GM11168 (cell line): Measurements from ENCODE around the gene ERVK3-1.
"Not testable (repeated sequence)": the region's sequence is repeated elsewhere in the genome, so short reads cannot be mapped to it uniquely, and the experiment has no call there.

Experiments
- in situ Hi-C: fragments of 300-500 bp; cut with MboI; formaldehyde crosslinking; loops from one replicate; pipeline ENCODE4 v1.12.0; 2022; ENCODE audit warnings: low sequenced_read_pairs; ENCODE audit not compliant: unreplicated experiment

Gene ERVK3-1

DNA sequence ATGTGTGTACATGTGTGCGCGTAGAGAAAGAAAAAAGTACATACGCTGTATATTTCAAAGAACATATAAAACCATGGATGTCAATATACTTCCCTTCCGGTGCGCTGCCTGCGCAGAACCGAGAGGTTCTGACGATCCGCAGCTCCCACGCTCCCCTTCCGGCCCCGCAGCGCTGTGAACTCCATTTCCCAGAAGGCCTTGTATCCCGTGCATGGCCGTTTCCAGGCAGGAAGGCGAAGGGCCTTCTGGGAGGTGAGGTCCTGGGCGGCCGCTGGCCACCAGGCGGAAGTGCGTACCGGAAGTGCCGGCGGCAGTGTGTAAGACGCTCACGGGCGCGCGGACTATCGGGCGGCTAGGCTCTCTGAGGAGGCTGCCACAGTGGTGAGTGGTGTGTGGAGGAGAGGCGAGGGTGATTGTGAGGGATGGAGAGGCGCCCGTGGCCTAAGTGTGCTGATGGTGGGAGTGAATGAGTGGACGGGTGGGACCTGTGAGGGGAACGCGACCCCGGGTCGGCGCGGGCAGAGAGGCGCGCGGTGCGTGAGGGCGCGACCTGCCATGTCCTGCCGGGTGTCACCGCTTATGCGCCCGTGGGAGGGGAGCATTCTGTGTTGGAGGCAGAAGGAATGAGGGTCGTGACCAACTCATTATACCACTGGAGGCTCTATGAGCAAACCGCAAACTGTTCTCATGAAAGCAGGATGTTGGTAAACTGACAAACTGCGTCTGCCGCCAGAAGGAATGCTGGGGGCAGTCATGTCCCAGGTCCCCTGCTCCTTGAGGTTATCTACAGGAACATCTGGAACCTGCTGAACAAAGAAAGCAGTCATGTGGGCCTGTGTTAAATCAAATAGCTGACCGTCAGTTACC, at the start of gene ERVK3-1:
TSS of gene ERVK3-1 (plus strand) at position 313 of the 867 bp plus-strand sequence. CDS start 6,792 bp downstream, outside the sequence.
- in situ Hi-C loops, result no loop called here

DNA sequence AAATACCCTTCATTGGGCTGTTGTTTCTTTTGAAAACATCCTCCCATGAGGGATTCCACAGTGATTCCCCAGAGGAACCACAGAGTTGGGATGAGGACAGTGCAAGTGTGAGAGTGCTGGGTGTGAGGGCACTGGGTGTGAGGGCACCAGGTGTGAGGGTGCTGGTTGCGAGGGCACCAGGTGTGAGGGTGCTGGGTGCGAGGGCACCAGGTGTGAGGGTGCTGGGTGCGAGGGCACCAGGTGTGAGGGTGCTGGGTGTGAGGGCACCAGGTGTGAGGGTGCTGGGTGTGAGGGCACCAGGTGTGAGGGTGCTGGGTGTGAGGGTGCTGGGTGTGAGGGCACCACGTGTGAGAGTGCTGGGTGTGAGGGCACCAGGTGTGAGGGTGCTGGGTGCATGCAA, 46.9 kb upstream of the ERVK3-1 start:
- in situ Hi-C loops, result not testable (repeated sequence)

GRCh38 chr19:58261600-58261967, 43.6 kb upstream of the ERVK3-1 start:
- in situ Hi-C loops, result no loop called here

DNA sequence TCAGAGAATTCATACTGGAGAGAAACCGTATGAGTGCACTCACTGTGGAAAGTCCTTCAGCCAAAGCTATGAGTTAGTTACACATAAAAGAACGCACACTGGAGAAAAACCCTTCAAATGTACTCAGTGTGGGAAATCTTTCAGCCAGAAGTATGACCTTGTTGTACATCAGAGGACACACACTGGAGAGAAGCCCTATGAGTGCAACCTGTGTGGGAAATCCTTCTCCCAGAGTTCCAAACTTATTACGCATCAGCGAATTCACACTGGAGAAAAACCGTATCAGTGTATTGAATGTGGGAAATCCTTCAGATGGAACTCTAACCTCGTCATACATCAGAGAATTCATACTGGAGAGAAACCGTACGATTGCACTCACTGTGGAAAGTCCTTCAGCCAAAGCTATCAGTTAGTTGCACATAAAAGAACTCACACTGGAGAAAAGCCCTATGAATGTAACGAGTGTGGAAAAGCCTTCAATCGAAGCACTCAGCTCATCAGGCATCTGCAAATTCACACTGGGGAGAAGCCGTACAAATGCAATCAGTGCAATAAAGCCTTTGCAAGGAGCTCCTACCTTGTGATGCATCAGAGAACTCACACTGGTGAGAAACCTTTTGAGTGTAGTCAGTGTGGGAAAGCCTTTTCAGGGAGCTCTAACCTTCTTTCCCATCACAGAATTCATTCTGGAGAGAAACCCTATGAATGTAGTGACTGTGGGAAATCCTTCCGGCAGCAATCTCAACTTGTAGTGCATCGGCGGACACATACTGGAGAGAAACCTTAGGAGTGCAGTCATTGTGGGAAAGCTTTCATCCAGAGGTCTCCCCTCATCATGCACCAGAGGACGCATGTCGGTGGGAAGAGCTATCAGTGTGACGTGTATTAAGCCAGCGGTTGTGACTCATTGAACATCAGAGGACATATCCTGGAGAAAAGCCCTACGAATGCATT, 42.9 kb upstream of the ERVK3-1 start:
- in situ Hi-C loops, result no loop called here

GRCh38 chr19:58262922-58263296, 42.3 kb upstream of the ERVK3-1 start:
- in situ Hi-C loops, result no loop called here

- in situ Hi-C loops, result no loop called here
Measured at GRCh38 chr19:58265100-58265499, 40.1 kb upstream of the ERVK3-1 start.

DNA sequence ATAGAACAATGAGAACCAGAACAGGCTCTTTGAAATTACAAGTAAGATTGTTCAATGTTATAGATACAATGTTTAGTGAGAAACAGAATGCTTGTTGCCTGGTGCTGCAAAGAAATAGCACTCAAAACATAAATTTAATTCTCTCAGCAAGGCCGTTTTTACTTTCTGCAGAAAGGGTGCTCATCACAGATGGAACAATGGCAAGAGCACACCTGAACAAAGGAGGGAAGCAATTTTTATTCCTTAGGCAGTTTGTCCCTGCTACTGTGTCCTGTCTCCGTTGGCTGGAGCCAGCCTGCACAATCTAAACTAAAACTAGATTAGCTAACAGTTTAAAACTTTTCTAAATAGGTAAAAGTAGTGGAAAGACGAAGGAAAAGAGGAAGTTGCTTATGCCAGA, 36.8 kb upstream of the ERVK3-1 start:
- in situ Hi-C loops, result no loop called here

GRCh38 chr19:58274771-58275201, 30.4 kb upstream of the ERVK3-1 start:
- in situ Hi-C loops, result no loop called here

DNA sequence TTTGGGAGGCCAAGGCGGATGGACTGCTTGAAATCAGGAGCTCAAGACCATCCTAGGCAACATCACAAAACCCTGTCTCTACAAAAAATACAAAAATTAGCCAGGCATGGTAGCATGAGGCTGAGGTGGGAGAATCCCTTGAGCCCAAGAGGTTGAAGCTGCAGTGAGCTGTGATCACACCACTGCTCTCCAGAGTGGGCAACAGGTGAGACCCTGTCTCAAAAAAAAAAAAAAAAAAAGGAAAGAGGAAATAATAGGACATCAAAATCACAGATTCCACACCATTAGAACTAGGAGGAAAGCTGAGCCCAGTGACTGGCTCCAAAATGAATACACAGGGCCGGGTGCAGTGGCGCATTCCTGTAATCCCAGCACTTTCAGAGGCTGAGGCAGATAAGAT, 29.6 kb upstream of the ERVK3-1 start:
- in situ Hi-C loops, result no loop called here

DNA sequence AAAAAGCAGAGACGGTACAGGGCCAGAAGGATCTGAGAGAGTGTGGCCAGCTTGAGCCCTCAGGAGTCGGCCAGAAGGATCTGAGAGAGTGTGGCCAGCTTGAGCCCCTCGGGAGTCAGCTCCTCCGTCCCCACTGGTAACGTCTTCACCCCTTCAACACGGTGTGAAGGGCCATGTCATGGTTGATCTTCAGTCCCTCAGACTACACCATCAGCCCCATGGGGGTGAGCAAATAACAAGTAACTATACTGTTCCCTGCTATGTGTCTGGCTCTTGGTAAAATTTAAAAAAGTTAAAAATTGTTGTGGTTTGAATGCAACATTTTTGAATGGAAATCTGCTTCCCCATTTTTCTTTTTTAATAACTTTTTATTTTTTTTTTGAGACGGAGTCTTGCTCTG, 28.0 kb upstream of the ERVK3-1 start:
- in situ Hi-C loops, result no loop called here

GRCh38 chr19:58277748-58278540, 27.2 kb upstream of the ERVK3-1 start:
- in situ Hi-C loops, result no loop called here

DNA sequence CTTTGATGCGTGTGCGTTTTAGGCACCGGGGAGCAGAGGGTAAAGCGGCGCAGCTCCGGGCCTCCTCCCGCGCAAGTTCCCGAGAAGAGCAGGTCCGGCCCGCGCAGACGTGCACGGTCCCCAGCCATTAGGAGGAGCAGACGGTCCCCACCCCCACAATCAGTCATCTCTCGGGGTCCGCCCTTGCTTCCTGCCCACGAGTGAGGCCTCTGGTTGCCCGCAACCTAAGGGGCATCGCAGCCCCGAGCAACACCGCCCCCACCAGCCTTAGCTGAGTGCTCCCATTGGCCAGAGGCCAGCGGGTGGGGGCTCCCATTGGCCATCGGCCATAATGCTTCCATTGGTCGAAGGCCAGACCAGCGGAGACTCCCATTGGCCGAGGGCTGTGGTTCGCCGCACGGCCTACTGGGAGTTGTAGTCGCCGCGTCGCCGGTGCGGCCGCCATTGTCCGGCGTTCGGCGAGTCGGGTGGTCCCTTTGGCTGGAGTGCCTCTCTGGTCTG, 26.6 kb upstream of the ERVK3-1 start, which contains the start of gene ZNF8:
TSS of gene ZNF8 (plus strand) at position 415 of the 501 bp plus-strand sequence. CDS start 127 bp downstream, outside the sequence.
- in situ Hi-C loops, result no loop called here

DNA sequence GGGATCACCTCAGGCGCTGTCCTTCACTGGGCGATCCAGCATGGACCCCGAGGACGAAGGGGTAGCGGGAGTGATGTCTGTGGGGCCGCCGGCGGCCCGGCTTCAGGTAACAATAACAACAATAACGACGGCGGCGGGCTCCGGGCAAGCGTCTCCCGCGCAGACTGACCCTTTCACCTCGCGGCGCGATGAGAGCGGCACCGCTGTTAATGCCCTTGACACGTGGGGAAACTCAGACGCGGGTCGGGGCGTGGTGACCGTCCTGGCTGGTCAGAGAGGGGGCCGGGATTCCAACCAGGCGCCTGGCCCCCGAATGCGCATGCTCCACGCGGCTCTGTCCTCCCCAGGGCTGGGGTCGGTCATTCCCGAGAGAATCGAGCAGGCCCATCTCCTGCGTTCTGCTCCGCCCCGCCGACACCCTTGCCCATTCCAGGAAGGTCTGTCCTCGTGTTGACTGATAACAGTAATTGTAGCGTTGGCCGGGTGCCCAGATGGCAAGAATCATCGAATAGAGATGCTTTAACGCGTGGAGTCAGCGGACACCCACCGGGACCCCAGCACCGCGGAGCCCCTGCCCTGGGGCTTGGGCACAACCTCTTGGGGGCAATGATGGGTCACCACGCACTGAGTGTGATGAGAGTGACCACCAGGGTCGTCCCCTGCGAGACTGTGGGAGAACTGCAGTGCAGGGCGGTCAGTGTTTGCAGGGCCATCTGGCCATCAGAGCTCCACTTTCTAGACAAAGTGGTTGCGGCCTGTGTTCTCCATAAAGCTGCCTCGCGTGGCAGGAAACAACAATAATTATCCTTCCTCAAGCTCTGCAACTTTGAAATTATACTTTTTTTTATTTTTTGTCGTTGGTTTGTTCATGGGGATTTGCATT, 25.9 kb upstream of the ERVK3-1 start:
- in situ Hi-C loops, result no loop called here

- in situ Hi-C loops, result no loop called here
Measured at GRCh38 chr19:58279925-58280316, 25.3 kb upstream of the ERVK3-1 start.

DNA sequence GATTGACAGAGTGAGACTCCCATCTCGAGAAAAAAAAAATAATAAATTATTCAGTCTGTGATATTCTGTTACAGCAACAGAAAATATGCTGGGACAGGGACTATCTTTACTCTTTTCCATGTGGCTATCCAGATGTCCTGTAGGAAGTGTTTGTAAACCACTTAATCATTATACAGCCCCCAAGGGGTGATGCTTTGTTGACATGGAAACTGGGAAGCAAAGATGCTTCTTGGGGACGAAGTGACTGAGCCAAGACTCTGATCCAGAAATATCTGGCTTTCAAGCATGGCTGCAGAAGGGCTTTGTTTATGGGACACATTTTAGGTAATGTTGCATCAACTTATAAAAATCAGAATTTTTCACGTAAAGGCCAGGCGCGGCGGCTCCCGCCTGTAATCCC, 21.0 kb upstream of the ERVK3-1 start:
- in situ Hi-C loops, result no loop called here

- in situ Hi-C loops, result no loop called here
Measured at GRCh38 chr19:58291943-58292342, 13.2 kb upstream of the ERVK3-1 start.

GRCh38 chr19:58294743-58295374, 10.3 kb upstream of the ERVK3-1 start:
- in situ Hi-C loops, result no loop called here

DNA sequence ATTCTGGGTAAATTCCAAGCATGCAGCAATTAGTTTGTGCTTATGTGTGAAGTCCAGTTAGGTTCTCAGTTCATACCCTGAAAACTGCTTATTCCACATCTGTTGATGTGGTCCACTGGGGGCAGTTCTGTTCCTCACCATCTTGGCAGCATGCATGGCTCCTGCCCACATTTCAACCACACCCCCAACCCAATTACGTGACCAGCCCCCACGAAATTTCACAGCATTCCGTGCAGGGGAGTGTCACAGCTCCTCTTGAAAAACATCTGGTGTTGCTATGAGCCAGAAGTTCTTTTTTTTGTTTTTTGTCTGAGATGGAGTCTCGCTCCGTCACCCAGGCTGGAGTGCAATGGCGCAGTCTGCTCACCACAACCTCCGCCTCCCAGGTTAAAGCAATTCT, 9.1 kb upstream of the ERVK3-1 start:
- in situ Hi-C loops, result no loop called here

GRCh38 chr19:58300620-58301019, 4.6 kb upstream of the ERVK3-1 start:
- in situ Hi-C loops, result no loop called here
